Measurements from ENCODE around the gene UTP20. TPM values are rescaled to one million over a fixed set of nuclear protein-coding genes. Genes with fewer than 3 reads are reported as not detected.

The UTP20 gene
- total and polyA plus RNA-seq, 8 donors, result 1.3 to 8.1 (median 5.6) TPM

DNA sequence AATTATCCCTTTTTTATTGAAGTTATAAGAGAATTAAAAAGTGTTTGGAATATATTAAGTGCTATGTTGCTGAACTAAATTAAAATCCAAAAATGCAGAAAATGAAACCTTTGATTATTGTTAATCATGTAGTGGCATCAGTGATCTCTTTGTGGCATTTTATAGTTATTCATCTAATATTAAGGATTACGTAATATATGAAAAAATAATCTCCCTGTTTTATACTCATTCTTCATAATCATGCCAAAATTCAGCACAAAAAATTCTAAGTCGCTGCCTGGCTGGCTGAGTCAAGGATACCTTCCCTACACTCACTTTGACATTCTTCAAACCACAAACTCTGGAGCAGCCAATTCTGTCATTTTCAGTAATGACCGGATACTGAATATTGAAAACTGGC lies 64.0 kb downstream of the UTP20 start:
- no peak overlapping the region for H3K27ac ChIP-seq
- no peak overlapping the region for H3K4me3 ChIP-seq
- no peaks in the 10 kb centered on the region for H3K4me1 ChIP-seq
- H3K27me3 ChIP-seq, result no peaks in the 10 kb centered on the region
- intact Hi-C loops (cut with DNase I), result no loop called here
- FAIRE-seq (no peak), DNase-seq (no peak), ATAC-seq (no peak)
- 88 to 90% methylated on average over 3 of the region's 3 CpGs for WGBS, 2 donors
- TF ChIP-seq, protein P1, sequence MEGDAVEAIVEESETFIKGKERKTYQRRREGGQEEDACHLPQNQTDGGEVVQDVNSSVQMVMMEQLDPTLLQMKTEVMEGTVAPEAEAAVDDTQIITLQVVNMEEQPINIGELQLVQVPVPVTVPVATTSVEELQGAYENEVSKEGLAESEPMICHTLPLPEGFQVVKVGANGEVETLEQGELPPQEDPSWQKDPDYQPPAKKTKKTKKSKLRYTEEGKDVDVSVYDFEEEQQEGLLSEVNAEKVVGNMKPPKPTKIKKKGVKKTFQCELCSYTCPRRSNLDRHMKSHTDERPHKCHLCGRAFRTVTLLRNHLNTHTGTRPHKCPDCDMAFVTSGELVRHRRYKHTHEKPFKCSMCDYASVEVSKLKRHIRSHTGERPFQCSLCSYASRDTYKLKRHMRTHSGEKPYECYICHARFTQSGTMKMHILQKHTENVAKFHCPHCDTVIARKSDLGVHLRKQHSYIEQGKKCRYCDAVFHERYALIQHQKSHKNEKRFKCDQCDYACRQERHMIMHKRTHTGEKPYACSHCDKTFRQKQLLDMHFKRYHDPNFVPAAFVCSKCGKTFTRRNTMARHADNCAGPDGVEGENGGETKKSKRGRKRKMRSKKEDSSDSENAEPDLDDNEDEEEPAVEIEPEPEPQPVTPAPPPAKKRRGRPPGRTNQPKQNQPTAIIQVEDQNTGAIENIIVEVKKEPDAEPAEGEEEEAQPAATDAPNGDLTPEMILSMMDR (IDR thresholded peaks at IDR 0.05), result no peak
- H3K9me3 ChIP-seq, result no peaks in the 10 kb centered on the region
- peaks cover 4 to 63% (median 32%) of the 10 kb centered on the region in 3 donors for H3K36me3 ChIP-seq

DNA sequence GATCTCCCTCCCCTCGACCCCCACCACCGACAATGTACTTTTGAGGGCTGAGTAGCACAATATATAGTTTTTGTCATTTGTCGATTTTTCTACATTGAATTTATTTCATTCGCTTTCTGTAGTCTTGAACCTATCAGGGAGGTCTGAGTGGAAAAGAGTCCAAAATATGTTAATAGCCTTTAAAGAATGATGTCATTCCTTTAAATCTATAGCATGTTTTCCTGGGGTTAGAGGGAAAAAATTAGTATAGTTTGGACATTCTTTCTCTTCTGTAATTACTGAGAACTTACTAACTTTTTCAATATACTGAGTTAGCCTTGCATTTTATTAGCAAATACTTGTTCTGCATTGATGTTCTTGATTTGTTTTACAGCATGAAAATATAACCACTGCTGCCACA lies 71.8 kb downstream of the UTP20 start:
- ATAC-seq (no peak), FAIRE-seq (no peak), DNase-seq (no peak)
- no peak overlapping the region for H3K27ac ChIP-seq
- H3K36me3 ChIP-seq, result peaks cover 2 to 13% (median 4%) of the 10 kb centered on the region in 3 donors
- WGBS, 2 donors, result 96 to 98% methylated on average over 4 of the region's 4 CpGs
- H3K4me1 ChIP-seq, result no peaks in the 10 kb centered on the region
- H3K27me3 ChIP-seq, result no peaks in the 10 kb centered on the region
- H3K9me3 ChIP-seq, result no peaks in the 10 kb centered on the region
- TF ChIP-seq, protein P1 (IDR thresholded peaks at IDR 0.05), result no peak
- H3K4me3 ChIP-seq, result no peak overlapping the region
- intact Hi-C loops (cut with DNase I), result no loop called here

DNA sequence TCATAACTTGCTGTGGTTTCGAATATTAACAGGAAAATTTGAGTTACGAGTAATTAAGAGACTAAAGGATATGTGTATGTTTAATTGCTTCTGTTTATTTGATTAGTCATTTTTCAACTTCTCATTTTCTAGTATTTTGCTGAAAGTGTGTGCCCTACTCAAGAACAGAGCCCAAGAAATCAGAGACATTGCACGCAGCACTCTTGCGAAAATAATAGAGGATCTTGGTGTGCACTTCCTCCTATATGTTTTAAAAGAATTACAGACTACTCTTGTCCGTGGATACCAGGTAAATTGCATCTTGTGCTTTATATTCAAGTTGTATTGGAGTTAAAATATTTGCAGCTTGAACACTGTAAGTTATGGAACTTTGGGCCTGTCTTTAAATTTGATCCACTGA lies 76.9 kb downstream of the UTP20 start:
- TF ChIP-seq, protein P1 (IDR thresholded peaks at IDR 0.05), result no peak
- ATAC-seq (no peak), DNase-seq (no peak), FAIRE-seq (no peak)
- Histone ChIP-seq H3K9me3 (no peaks in the 10 kb centered on the region), H3K4me3 (no peak overlapping the region), H3K27ac (no peak overlapping the region), H3K36me3 (peaks cover 0 to 18% (median 0%) of the 10 kb centered on the region in 3 donors), H3K4me1 (no peaks in the 10 kb centered on the region), H3K27me3 (no peaks in the 10 kb centered on the region)
- intact Hi-C loops (cut with DNase I), result no loop called here
- WGBS, 2 donors, result 91 to 93% methylated on average over 5 of the region's 5 CpGs

DNA sequence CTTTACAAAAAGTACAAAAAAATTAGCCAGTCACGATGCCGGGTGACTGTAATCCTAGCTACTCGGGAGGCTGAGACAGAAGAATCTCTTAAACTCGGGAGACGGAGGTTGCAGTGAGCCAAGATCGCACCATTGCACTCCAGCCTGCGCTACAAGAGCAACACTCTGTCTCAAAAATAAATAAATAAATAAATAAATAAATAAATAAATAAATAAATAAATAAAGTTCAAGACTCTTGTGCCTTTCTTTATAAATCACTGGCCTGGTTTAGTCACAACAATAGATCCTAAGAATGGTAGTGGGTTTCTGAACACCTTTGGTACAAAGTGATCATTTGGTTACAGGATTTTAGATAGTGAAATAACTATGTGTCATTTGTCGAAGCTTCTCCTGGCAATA lies 81.5 kb downstream of the UTP20 start:
- DNase-seq (no peak), FAIRE-seq (no peak), ATAC-seq (no peak)
- Histone ChIP-seq H3K36me3 (peaks cover 0 to 35% (median 4%) of the 10 kb centered on the region in 3 donors), H3K4me3 (no peak overlapping the region), H3K4me1 (no peaks in the 10 kb centered on the region), H3K27ac (no peak overlapping the region), H3K27me3 (no peaks in the 10 kb centered on the region), H3K9me3 (no peaks in the 10 kb centered on the region)
- TF ChIP-seq, protein P1 (IDR thresholded peaks at IDR 0.05), result no peak
- intact Hi-C loops (cut with DNase I), result no loop called here
- 83 to 100% methylated on average over 8 of the region's 8 CpGs for WGBS, 2 donors

DNA sequence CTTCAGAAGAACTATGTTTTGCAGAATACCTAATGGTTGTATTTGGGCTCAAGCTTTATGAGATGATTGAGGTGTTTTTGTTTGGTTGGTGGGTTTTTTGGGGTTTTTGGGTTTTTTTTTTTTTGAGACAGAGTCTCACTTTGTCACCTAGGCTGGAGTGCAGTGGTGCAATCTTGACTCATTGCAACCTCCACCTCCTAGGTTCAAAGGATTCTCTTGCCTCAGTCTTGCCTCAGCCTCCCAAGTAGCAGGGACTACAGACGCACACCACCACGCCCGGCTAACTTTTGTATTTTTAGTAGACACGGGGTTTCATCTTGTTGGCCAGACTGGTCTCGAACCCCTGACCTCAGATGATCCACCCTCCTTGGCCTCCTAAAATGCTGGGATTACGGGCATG lies 88.1 kb downstream of the UTP20 start:
- Histone ChIP-seq H3K9me3 (no peaks in the 10 kb centered on the region), H3K36me3 (peaks cover 3 to 59% (median 4%) of the 10 kb centered on the region in 3 donors), H3K27ac (no peak overlapping the region), H3K27me3 (no peaks in the 10 kb centered on the region), H3K4me1 (no peaks in the 10 kb centered on the region), H3K4me3 (no peak overlapping the region)
- ATAC-seq, result no peak
- intact Hi-C loops (cut with DNase I), result no loop called here
- no peak for DNase-seq
- no peak for FAIRE-seq
- WGBS, 2 donors, result 94 to 97% methylated on average over 6 of the region's 6 CpGs
- TF ChIP-seq, protein P1 (IDR thresholded peaks at IDR 0.05), result no peak

All from pancreas (tissue), 10 donors.